Caki2 (cell line): Measurements from ENCODE around the gene LGMN. TPM values are rescaled to one million over a fixed set of nuclear protein-coding genes. Genes with fewer than 3 reads are reported as not detected.
"Not testable (repeated sequence)": the region's sequence is repeated elsewhere in the genome, so short reads cannot be mapped to it uniquely, and the experiment has no call there.

Experiments used
- DNase-seq: peaks from one replicate; pipeline ENCODE4 v3.0.0-alpha.2; 2015; ENCODE audit warnings: low read depth
- in situ Hi-C: cut with HindIII; loops from 2 replicates; pipeline ENCODE4 v1.10.0; 2016; ENCODE audit warnings: low sequenced_read_pairs, low pct_unique_long_range_greater_than_20kb, mixed read lengths
- total RNA-seq: library from RNA; depleted of rRNA; stranded (reverse); fragments of >200 nt; shearing (Covaris generic); gene quantifications from 2 replicates; pipeline ENCODE4 v1.2.3, GENCODE V29; 2014; ENCODE audit warnings: low replicate concordance

LGMN gene
- total RNA-seq, 1 experiment from 2014 or later, result 63.5 TPM

DNA sequence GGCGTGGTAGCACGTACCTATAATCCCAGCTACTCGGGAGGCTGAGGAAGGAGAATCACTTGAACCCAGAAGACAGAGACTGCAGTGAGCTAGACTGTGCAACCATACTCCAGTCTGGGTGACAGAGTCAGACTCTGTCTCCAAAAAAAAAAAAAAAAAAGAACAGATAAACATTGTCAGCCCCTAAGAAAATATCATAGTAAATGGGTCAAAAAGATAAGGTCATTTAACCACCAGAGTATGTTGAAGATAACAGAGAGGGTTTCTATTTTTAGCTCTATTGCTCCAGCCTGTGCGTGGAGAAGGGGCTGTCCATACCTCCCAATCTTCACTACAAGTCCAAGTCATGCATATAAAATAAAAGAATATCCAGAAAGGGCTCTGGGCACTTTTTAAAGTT, 15.4 kb downstream of the LGMN start:
- in situ Hi-C loops, result no loop called here
- no peak for DNase-seq

DNA sequence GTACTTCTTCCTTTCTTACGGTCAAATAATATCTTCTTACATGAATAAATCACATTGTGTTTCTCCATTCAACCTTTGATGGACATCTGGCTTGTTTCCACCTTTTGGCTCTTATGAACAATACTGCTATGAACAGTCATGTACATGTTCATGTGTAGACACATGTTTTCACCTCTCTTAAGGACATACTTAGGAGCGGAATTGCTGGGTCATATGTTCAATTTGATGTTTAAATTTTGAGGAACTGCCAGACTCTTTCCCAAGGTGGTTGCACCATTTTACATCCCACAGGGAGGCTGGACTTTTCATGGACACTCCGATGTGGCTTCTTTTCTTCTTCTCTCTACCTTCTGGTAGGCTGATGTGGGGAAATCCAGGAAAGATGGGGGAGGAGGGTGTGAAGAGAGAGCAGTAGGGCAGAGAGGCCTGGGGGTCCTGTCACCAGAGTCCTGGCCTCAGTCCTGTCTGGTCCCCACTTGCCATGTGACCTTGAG, 16.8 kb downstream of the LGMN start:
- no peak for DNase-seq
- in situ Hi-C loops, result no loop called here

DNA sequence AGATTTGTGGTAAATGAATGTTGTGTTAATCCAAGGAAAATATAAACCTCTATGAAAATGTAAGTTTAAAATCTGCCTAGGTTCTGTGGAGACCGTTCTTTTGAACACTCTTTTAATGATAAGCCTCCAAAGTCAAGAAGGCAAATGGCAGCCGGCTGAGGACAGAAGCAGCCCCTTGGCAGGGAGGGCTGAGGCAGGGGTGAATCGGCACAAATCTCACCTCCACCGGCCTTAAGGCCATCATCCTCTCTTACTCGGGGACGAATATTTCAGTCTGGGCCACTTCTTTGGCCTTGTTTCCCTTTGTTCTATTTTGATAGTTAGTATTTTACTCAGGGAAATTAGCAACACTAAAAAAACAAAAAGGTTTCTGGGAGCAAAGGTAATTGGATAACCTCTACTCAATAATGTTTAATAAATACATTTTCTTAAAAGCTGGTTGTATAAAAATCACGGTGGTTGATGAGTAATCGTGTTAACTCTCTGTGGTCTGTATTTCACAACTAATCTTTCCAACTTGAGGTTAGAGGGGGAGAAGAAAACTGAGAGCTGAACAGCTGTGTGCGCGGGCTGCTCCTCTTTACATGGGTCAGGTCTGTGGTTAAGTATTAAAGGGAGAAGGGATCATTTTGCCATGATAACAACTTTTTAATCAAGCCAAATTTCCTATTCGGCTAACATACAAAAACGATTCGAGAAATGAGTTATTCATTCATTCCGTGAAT, 18.6 kb downstream of the LGMN start:
- in situ Hi-C loops, result no loop called here
- DNase-seq, result peak; percentile 25

DNA sequence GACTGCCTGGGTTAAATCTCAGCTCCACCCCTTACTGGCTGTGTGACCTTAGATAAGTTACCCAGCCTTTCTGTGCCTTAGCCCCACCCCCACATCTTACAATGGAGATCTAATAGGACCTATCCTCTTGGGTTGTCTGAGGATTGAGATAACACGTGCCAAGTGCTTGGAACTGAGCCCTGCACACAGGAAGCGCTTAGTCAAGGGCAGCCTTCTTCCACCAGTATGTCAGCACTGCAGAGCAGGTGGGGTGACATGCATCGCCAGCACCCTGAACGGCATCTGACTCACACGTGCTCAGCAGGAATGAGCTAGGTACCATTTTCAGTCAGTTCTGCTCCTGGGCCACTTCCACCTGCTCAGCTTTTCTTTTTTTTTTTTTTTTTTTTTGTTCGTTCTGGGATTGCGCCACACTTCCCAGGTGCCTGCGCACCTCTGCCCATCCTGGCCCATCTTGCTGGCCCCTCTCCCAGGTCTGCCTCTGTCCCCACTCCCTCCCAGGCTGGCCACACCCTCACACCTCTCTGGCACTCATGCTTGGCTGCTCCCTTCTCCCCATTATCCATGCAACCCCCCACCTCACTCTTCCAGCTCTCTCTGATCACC, 19.6 kb downstream of the LGMN start:
- peak; percentile 44 for DNase-seq
- in situ Hi-C loops, result no loop called here

DNA sequence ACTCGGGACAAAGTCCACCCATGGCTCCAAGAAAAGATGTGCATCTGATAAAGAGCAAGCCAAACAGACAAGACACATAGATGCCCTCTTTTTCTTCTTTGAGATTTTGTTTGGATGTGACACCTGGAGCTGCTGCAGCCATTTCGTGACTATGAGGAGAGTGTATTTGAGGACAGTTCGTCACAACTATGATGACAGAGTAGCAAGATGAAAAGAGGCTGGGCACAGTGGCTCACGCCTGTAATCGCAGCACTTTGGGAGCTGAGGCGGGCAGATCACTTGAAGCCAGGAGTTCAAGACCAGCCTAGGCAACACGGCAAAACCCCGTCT, 21.5 kb downstream of the LGMN start:
- in situ Hi-C loops, result no loop called here
- DNase-seq, result no peak

DNA sequence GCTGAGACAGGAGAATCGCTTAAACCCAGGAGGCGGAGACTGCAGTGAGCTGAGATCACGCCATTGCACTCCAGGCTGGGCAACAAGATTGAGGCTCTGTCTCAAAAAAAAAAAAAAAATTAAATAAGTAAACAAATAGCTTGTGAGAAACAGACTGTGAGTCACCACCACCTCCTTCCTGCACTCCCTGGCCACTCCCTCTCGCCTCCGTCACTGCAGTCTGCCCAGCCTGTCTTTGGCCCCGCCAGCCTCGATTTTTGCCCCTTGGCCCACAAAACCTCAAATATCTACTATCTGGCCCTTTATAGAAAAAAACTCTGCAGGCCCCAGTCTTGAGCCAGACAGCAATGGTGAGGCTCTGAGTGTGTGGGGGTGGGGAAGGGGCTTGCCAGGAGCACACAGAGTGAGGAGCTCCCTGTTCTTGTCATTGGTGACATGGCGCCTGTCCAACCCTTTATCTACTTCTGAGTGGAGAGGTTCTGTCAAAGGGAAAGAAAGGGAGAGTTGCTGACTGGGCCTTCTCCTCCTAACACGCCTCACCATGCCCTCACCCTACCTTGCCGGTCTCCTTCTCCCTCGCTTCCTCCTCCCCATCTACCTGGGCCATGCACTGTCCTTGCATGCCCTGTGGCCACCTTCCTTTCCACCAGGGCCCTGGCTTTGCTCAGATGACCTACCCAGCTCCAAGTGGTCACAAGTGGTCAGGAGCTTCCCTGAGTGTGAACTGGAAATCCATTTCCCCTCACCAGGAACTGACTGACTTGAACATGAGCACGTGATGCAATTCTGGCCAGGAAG, 22.1 kb downstream of the LGMN start:
- in situ Hi-C loops, result no loop called here
- DNase-seq, result peak; percentile 87

DNA sequence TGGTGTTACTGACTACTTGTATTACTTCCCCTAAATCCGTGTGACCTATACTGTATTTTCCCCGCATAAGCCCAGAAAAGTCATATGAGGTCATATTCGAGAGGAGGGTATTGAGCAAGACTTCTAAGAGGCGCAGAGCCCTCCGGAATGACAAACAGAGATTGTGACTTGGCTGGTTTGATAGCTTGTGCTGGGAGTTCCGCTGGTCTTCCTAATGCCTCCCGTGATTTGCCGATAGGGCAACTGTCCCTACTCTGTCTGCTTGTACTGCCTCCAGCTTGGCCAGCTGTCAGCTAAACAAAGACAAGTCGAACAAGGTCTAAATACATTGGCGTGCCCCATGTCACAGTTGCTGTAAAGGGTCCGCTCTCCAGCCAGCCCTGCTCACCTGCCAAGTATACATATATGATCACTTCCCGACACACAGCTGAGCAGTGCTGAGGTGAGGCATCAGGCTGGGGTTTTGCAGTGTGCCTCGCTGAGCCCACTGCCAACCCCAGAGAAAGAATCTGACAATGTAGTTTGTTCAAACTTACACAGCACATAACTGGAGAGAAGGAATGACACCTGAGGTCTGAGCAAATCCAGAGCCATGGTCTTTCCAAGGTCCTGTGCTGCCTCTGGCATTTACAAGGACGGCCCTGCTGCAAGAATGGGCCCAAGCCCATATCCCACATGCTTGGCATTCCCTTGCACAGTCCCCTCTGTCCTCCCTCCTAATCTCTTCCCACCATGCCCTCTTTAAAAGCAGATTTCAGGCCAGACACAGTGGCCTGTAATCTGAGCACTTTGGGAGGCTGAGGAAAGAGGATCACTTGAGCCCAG, 23.7 kb downstream of the LGMN start:
- DNase-seq, result no peak

DNA sequence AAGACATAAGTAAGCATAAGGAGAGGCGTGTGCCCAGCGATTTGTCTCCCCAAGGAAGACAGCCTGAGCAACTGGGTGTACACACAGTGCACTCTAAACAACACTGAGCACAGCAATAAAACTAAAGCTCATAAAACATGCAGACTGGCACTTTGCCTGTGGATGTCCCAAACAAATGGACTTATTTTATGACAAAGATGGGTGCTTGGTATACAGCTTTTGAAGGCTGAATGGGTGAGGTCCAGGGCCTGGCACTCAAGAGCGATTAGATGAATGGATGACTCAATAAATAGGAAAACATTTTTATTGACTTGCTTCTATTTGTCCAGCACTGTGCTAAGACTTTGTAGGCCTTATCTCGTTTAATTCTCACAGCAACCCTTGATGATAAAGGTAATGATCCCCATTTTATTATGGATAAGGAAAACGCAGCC, 28.5 kb downstream of the LGMN start:
- in situ Hi-C loops, result no loop called here
- no peak for DNase-seq

More for the DNA sequence above, 23.7 kb downstream of the LGMN start:
- in situ Hi-C loops, result no loop called here

DNA sequence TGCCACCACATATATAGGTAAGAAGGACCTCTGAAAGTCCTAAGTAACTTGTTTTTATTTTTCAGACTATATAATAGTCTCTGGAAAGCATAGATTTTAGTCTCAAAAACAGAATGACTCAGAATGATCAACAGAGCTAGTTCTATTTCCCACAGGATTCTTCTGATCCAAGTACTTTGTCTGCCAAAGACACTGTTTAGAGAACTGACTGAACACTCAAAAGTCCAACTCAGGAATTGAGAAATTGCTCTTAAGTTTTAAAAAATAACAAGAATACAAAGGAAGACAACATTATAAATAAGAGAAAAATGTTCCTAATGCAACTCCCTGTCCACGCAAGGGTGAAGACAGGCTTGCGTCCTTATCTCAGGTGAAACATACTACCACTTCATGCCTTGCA, 29.0 kb downstream of the LGMN start:
- in situ Hi-C loops, result no loop called here
- DNase-seq, result no peak

DNA sequence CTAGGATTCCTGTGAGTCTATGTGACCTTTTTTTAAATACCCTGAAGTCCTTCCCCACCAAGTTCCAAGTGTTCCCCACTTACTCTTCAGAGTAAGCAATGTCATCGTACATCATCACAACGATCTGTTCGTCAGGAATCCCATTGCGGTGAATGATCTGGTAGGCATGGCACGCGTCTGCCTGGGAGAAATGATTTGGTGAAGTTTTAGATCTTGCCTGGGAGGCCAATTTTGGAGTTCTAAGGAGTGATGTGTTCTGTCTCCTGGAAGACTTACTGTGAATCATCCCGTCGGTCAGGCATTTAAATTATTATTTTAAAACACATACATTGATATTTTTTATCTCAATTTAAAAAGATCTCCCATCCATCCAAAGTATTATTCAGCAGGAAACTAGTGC, 29.8 kb downstream of the LGMN start:
- DNase-seq, result no peak
- in situ Hi-C loops, result no loop called here

DNA sequence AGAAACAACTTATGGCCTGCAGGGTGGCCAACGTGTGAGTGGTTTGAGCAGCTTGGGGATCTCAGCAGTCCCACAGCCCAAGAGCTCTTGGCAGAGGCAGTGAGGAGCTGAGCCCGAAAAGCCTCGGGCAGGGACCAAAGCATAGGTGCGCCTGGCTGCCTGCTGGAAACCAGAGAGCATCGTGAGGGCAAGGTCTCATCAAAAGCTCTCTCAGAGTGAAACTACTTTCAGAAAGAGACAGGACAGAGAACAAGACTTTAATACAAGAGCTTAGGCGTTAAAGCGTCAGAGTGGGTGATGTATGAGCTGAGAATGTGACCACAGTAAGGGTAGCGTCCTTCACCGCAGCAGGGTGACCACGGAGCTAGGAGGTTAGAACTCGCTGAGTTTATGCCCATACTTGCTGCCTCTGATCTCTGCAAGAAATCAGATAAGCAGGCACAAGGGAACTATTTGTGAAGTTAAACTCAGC, 30.8 kb downstream of the LGMN start:
- DNase-seq, result no peak
- in situ Hi-C loops, result no loop called here

DNA sequence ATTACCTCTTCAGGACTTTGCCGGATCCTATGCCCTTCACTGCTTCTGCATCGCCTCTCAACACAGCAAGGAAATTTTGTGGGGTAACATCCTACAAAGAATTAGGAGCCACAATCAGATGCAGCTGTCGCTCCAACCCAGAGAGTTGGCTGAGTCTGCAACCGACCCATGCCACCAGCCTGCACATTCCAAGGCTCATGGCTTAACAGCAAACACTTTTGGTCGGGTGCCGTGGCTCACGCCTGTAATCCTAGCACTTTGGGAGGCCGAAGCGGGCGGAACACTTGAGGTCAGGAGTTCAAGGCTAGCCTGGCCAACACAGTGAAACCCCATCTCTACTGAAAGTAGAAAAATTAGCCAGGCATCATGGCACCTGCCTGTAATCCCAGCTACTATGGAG, 32.3 kb downstream of the LGMN start:
- DNase-seq, result no peak
- in situ Hi-C loops, result no loop called here

DNA sequence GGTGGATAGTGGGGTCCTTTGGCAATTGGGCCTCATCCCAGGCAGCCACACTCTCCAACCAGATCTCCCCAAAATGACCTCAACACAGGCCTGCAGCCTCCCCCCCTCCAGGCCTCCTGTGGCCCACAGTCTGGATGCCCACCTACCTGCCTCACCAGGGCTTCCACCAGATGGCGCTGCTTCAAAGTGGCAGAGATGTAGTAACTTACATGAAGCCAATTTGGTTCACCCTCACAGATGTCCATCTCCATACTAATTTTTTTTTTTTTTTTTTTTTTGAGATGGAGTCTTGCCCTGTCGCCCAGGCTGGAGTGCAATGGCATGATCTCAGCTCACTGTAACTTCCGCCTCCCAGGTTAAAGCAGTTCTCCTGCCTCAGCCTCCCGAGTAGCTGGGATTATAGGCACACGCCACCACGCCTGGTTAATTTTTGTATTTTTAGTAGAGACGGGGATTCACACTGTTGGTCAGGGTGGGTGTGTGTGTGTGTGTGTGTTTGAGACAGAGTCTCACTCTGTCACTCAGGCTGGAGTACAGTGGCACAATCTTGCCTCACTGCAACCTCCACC, 33.6 kb downstream of the LGMN start:
- DNase-seq, in situ Hi-C loops: not testable (repeated sequence)

DNA sequence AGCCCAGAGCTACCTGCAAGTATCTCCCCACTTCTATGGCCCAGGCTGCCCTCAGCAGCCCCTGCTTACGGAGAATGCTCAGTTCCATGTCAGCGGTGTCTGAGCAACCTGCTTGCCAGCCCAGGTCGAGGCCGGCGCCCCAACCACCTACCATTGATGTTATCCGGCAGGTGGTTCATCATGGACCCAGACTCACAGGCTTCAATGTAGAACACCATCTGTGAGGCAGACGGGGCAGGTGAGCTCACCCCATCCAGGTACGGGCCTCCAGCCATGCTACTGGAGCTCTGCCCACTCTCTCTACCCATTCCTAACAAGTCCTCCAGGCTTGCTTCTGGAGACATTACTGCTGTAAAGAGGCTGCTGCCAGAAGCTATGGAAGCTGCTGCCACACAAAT, 35.8 kb downstream of the LGMN start:
- no peak for DNase-seq
- in situ Hi-C loops, result no loop called here

DNA sequence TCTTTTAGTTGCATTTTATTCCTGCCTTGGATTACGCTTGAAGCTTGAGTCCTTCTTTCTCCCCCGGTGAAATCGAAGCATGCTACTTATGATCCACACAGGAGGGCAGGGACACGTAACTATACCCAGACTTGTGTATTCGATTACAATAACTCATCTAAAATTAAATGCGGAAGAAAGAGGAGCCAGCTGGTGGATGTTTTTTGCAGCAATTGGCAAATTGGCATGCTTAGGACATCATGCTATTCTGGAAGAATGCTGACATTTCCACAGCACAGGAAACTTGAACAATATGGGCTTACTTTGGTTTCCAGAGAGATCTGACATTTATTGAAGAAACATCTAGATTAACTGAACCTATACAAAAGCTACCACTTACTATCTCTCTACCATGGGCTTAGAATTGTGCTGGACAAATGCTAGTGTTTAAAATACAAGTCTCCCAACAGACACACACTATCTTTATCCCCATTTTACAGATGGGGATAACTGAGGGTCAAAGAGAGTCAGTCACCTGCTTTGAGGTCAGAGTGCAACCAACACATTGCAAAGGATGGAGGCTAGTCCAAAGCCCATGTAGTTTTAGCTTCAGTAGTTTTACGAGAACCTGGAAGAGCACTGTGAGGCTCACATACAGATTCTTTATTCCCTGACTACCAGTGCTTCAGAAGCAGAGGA, 36.3 kb downstream of the LGMN start:
- in situ Hi-C loops, result no loop called here
- DNase-seq, result no peak

DNA sequence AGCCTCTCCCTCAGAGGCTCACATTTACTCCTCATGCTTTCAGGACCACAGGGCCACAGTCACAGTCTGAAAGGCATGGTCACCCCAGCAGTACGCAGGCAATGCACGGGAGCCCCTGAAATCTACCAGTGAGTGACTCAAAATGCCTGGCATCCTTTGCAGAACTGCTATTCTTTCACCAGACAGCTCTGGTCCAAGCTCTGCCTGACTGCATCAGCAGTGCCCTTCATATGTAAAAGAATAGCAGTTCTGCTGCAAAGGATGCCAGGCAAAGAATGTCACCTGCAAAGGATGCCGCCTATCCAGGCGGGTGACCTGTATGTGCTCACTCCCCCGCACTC, 38.5 kb downstream of the LGMN start:
- in situ Hi-C loops, result no loop called here
- DNase-seq, result no peak

DNA sequence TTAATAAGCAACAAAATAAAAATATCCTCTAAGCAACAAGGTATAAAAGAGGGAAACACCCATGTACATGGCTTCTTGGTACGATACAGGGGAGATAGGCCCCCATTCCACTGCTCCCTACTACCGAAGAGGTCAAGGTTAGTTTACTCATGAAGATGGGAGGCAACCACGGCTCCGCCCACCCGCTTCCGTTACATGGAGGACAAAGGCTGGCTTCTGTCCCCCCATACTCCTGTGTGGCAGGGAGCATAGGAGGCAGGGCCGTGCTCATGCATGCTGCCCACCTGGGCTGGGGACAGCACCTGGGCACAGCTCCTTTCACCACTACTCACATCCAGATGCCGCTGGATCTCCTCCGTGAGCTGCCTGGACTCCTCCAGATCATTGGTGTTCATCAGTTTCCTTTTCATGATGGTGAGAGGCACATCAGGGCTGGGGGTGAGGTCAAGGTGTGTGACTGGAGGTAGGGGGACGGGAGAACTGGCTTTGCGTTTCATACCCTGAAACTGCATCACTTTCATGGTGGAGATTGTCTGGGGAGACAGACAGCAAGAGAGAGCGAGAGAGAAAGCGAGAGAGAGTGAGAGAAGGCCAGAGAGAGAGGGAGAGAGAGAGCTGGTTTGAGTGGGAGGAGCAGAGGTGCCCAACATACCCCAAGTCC, 39.0 kb downstream of the LGMN start:
- DNase-seq, result no peak
- in situ Hi-C loops, result no loop called here
